ENCODE results near the gene IL23R.

IL23R gene

DNA sequence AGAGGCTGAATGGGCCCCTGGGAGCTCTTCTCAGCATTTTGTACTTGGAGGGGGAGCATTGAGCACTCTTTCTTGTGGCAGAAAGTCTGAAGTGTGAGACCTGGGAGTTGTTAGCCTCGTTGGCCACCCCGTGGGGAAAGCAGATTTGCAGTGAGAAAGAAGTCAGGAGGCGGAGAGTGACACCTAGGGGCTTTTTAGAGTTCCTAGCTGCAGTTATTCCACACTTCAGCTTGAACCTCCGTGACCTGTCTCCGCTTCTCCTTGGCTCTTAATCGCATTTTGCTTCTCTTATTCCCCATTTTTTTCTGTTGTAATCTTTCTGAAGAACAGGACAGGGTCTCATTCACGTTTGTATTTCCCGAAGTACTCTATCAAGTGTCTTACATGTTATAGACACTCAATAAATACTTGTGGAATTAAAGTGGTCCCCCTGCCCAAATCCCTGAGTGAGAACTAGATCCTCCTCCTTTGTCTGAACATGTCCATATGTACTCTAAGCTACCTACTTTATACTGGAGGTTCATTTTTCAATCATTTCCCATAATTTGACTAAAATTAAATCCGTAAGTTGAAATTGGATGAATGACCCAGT, 17.0 kb upstream of the IL23R start:
- DNase-seq = no peak

DNA sequence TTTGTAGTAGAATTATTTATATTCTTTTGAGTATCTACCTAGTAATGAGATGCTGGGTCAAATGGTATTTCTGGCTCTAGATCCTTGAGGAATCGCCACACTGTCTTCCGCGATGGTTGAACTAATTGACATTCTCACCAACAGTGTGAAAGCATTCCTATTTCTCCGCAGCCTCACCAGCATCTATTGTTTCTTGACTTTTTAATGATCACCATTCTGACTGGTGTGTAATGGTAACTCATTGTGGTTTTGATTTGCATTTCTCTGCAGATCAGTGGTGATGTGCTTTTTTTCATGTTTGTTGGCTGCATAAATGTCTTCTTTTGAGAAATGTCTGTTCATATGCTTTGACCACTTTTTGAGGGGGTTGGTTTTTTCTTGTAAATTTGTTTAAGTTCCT, 15.3 kb upstream of the IL23R start:
- DNase-seq = no peak

DNA sequence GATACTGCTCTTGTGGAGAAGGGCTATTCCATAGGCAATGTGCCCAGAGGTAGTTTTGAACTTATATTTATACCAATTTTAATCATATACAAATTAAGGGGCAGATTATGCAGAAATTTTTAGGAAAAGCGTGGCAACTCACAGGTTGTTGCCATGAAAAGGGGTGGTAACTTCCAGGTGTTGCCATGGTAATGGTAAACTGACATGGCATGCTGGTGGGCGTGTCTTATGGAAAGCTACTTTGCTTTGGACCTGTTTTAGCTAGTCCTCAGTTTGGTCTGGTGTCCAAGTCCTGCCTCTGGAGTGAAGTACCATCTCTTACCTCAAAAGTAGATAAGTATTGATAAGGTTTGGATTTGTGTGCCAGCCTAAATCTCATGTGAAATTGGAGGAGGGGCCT, 7.9 kb upstream of the IL23R start:
- DNase-seq = no peak

DNA sequence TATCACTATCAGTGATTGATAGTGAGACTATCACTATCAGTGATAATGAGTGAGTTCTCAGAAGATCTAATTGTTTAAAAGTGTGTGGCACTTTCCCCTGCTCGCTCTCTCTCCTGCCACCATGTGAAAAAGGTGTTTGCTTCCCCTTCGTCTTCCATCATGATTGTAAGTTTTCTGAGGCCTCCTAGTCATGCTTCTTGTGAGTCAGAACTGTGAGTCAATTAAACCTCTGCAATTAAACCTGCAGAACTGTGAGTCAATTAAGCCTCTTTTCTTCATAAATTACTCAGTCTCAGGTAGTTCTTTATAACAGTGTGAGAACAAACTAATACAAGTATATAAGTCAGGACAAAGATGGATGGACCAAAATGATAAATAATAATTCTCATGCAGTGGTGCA, 7.0 kb upstream of the IL23R start:
- no peak for DNase-seq

DNA sequence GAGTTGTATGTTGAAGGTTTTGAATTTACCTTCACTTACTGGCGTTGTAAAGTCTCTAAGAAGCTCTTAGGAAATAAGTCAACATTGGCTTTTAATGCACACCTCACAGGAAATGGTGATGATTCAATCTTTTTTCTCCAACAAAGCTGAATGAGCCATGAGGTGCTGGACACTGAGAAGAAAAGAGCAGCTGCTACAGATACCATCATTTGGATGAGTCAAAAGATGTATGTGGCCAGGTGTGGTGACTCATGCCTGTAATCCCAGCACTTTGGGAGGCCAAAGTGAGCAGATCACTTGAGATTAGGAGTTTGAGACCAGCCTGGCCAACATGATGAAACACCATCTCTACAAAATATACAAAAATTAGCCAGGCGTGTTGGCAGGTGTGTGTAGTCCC, 3.3 kb upstream of the IL23R start:
- no peak for DNase-seq

DNA sequence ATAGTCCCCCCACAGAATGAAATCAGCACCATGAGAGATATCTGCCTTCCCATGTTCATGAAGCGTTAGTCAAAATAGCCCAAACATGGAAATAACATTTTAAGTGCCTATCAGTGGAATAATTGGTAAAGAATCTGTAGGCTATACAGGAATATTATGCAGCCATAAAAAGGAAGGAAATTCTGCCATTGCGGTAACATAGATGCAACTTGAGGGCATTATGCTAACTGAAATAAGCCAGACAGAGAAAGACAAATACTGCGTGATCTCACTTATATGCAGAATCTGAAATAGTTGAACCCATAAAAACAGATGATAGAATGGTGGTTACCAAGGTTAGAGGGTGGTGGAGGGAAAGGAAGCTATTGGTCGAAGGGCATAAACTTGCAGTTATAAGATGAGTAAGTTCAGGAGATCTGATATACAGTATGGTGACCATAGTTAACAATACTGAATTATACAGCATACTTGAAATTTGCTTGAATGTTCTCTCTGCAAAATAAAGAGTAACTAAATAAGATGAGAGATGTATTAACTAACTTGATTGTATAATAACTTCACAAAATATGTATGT, 699 bp upstream of the IL23R start:
- no peak for DNase-seq

DNA sequence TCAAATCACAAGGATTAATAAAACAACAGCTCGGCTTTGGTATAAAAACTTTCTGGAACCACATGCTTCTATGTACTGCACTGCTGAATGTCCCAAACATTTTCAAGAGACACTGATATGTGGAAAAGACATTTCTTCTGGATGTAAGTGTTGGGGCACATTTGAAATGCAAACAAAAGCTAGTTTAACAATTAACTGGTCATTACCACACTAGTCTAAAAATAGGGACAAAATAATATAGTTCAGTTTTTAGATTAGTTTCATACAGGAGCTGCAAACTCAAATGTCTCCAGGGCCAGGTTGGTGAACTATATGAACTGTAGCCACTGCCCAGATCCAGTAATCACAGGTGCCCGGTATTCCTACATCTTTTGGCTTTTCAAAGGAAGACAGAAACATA, 3.2 kb downstream of the IL23R start:
- no peak for DNase-seq

DNA sequence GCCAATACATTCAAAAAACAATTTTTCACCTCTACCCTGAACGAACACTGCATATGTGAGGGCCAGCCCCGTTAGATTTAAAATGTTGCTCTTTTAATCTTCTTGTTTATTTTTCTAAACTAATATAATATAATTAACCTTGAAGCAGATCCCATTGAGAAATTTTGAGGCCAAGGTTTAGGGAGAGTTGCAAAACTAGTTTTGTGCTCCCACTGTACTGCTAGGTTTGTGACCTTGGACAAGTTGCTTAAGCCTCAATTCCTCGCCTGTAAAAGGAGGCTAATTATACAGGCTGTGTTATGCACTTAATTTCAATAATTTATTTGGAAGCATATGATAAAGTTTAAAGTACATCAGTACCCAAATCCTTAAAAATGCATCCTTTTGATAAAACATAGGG, 3.7 kb downstream of the IL23R start:
- no peak for DNase-seq

DNA sequence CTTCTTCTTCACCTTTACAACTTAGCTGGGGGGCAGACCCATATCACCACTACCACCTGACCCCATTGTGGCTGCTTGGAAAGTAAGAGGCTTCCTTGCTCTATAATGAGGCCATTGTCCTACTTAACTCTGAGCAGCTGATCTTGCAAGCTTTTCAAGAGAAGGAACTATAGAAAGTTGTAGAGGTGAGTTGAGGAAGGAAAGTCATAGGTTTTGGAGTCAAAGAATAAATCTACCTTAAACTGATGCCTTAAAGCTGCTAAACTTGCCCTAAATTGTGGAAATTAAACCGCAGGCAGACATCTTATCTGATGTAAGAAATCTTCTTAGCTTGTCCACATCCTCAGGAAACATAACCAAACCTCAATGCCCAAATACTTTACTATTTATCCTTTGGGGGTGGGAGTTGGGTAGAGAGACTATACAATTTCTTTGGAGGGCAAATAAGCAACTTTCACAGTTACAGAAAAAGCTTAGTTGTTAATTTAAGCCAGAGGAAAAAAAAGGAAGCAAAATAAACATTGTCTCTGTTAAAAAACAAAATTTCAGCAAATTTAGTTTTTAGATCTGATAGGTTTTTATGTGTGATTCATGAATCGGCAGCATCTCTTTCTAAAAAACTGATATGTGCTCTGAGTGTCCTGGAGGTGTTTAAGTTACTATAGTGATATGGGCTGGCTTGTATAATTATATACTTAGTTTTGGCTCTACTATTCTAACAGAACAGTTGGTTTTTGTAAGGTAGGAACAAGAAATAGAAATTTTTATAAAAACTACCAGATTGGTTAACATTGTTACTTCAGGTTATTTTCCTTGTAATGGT, 4.7 kb downstream of the IL23R start:
- no peak for DNase-seq

DNA sequence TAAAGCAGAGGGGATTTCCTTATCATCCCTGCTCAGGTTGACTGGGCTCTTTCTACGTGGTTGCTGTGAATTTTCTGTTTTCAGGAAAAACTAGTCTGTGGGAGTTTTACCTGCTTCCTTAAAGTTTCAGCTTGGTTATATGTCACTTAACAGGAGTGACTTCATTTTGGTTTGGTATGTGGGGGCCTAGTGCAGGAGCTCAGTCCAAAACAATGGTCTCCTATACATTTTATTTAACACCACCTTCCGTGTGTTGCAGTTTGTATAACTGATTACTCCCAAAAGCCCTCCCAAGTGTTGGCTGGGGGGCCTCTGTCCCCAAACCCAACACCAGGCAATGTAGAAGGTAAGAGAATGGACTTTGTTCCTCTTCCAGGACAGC, 5.3 kb downstream of the IL23R start:
- no peak for DNase-seq

DNA sequence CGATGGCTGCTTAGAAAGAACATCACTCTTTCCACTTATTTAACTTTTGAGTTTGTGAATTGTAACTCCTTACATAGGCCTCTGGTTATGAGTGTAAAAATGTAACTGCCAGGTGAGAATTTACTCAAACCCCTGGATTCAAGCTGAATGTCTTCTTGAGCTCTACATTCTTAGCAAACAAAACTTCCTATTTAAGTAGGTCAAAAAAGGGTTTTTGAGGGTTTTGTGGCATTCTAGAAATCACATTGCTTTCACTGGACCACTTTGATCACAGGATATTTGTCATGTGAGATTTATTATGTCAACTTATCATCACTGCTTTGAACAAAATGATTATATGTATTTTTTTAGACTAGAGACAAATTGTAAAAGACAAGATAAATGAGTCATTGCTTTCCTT, 5.7 kb downstream of the IL23R start:
- DNase-seq = no peak

DNA sequence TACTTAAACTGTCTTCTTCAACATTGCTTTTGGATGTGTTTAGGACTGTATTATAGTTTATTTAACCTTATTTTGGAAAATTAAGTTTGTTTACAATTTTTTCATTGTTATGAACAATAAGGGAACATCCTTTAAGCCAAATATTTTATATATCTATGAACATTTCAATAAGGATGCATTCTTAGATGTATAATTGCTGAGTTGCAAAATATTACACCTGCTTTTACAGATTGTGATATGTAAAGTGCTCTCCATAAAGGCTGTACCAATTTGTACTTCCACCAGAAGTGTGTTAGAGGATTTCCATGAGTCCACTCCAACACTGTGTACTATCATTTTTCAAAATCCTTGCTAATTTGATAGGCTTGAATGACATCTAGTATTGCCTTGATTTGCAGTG, 7.7 kb downstream of the IL23R start:
- DNase-seq = no peak

DNA sequence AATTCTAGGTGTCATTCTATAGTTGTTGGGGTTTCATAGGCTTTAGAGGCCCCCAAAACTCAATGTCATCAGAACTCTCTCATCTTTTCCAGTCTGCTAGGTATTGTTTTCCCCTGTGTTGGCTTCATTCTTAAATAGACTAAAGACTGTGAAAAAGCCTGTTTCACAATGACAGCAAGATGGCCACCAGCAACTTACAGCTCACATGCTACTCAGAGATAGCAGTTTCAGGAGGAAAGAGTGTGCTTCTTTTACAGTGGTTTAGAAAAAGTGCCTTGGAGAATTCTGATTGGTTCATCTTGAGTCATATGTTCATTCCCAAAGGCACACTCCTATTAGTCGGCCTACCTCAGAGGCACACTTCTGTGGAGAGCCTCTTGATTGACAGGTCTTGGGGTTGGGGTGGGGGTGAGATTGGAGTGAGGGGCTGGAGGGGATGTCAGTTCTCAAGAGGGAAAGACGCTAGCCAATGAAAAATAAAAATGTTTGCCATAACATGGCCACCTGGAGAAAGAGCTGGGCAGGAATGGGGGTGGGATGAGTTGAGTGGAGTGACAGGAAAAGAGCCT, 8.5 kb downstream of the IL23R start:
- DNase-seq = no peak

DNA sequence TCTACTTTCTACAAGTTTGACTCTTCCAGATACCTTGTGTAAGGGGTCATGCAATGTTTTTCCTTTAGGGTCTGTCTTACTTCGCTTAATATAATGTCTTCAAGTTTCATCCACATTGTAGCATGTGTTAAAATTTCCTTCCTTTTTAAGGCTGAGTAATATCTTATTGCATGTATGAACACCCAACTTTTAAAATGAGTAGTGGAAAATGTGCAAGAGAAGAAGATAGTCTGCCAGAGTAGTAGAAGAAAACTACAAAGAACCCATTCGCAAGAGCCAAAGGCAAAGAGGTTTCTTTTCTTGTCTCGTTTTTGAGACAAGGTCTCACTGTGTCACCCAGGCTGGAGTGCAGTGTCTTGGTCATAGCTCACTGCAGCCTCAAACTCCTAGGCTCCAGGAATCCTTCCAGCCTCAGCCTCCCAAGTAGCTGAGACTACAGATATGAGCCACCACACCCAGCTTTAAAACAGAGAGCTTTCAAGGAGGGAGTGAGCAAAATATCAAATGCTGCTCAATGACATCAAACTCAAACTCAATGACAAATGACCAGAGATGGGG, 9.4 kb downstream of the IL23R start:
- DNase-seq = no peak

DNA sequence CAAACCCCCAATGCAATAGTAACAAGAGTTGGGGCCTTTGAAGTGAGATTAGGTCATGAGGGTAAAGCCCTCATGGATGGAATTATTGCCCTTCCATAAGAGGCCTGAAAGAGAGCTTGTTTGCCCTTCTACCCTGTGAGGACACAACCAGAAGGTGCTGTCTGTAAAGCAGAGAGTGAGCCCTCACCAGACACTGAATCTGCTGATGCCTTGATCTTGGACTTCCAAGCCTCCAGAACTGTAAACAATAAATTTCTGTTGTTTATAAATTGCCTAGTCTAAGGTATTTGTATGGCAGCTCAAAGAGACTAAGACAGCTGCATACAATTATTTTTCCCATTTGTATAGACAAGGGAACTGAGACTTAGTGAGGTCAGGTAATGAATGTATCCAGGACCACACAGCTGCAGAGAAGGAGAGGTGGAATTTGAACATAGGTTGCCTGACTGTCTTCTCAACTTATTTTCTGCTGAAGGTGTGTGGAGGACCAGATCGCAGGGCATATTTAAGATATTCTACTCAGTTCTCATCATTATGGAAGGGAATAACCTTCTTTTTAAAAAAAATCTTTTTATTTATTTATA, 18.7 kb downstream of the IL23R start:
- no peak for DNase-seq

DNA sequence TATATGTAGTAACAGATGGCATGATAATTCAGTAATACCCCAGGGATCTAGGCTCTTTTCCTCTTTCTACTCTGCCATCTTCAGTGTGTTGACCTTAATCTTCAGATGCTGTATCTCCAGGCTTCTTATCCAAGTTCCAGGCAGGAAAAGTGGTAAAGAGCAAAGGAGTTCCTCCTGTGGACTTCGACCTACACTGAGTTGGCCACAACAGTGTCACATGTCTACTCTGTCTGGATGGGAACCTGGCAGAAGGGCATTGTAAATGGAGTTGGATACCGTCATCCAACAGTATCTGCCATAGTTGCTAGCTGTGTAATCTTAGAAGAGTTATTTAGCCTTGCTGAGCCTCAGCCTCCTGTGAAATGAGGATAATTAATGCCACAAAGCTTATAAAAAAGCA, 21.9 kb downstream of the IL23R start:
- DNase-seq = no peak

DNA sequence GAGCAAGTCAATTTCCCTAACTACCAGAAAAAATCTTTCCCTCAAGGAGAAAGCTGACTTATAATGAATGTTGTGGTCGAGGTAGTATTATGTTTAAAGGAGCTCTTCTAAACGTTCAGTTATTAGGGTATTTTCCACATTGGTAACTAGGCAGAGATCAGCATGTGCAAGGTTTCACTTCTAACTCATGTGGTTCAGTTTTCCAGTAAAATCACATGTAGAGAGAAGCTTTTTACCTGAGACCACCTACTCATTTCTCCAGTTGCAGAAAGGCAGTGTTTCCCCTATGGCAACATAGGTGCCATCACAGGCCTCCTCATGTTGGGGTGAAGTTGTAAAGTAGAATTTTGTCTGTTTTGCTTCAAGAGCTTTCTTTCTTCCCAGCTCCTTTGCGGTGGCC, 23.7 kb downstream of the IL23R start:
- DNase-seq = no peak

DNA sequence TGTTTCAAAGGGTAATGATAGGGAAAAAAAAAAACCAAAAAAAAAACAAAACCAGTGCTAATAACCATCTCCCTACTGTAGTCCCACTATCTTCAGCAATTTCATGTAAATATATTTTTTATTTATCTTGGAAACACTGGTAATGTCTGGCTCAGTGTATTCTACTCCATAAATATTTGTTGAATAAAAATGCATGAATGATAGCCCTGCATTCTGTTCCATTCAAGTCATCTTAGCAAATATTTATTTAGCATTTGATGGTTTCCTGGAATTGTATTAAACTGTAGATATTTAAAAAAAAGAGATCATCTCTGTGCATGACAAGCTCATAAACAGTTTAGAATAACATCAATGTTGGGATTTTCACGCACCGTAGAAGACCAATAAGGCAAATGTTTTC, 24.2 kb downstream of the IL23R start:
- DNase-seq = no peak

DNA sequence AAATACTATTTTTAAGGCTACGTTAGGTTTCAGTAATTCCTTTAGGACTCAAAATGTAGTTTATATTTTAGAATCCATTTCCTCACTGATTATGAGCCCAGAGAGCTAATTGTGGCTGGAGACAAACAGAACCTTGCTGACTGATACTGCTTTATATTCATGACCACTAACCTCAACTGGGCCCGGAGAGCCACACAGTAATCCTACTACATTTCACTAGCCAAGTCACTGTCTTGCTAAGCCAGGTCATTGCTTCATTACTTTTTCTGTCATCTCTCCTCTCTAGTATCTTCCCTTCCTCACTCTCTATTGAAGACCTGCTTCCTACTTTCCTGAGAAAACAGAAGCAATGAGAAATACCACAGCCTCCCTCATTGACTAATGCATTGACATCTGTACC, 24.7 kb downstream of the IL23R start:
- DNase-seq = no peak

DNA sequence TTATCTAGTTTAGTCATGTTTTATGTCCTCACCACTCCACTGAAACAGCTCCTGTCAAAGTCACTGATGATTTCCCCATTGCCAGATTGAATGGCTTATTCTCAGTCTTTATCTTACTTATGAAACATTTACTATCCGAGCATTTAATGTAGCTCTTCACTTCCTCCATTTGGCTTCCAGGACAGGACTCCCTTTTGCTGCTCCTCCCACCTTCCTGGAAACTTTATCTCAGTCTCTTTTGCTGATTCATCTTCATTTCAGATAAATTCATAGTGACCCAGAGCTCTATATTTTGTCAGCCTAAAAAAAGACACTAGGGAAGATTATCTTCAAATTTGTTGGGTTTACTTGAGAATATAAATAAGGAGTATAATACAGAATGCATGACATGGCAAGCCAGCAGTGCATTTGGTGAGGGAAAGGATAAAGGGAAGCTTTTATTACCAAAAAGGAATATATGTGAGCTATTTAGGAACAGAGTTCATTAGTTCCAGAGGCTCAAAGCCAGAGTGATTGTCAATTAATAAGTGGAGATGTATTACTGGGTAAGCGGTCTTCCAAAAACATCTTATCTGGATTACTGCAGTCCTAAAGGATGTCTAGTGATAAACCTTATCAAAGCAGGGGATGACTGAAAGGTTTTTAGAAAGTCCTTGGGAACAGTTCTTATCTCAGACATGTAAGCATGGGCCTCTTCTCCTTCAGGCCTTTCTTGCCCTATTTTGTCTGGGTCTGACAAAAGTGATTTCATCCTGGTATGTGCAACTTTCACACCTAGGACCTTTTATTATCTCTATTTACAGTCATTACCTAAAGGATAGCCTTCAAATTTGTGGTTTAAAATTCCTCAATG, 25.6 kb downstream of the IL23R start:
- DNase-seq = no peak

DNA sequence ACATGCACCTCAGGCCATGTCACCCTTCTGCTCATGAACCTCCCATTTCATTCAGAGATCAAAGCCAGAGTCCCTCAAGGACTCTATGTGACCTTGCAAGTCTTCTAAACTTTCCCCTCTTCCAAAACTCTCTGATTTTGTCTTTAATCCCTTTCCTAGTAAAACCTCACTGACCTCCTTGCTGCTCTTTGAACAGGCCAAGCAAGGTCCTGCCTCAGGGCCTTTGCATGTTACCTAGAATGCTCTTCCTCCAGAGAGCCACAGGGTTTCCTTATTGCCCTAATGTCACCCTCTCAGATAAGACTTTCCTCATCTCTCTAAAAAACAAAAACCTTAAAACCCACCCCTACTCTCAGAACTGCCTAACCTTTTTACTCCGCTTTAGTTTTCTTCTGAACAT, 26.6 kb downstream of the IL23R start:
- DNase-seq = no peak

DNA sequence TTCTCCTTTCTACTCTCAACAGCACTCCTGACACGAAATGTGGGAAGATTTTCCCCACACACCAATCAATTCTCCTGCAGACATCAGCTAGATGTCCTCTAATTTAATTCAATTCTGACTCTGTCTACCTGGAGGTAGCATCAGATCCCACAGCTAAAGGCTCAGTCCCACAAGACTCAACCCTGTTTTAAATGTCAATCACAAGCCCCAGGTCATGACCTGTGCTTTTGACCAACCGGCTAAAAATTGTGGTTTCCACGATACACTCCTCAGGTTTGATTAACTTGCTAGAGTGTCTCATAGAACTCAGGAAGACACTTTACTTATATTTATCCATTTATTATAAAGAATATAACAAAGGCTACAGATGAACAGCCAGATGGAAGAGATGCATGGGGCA, 27.4 kb downstream of the IL23R start:
- DNase-seq = no peak
